SIG-M5 treated with dmso at 0.1 percent for 504 hours (cell line): ENCODE measurements around the gene STK11.

Experiments
- DNase-seq: peaks from one replicate; lab custom pipeline; 2025; ENCODE audit not compliant: unreplicated experiment; lab: John Stamatoyannopoulos, UW

The STK11 gene

GRCh38 chr19:1248786-1249297, 43.3 kb downstream of the STK11 start:
- peak; percentile 75 for DNase-seq

DNA sequence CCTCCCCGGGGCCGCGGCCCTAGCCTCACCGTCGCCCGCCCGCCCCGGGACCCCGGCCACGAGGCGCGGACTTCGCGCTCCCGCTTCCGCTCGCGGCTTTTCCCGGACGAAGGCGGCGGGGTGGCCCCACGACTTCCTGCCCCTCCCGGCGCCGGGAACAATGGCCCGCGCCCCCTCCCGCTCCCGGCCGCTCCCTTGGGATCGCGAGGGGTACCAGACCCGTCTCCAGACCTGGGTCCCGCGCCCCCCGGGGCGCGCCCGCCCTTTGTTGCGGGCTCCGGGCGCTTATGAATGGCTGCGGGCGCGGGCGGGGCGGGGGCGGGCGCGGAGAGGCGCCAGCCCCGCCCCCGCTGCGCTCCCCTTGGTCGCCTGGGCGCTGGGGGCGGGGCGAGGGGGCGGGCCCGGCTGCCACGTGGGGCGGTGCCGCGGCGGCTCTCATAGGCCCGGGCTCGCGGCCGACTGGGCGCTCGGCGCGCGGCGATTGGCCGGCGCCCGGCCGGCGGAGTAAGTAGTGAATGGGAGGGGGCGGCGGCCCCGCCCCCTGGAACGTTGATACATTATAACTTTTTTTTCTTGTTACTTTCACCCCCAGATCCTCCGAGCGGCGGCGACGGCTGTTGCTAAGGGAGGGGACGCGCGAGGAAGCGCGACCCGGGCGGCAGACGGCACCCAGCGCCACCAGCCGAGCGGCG, 43.9 kb downstream of the STK11 start:
- peak; percentile 91 for DNase-seq

GRCh38 chr19:1249990-1250436, 44.4 kb downstream of the STK11 start:
- no peak for DNase-seq

DNA sequence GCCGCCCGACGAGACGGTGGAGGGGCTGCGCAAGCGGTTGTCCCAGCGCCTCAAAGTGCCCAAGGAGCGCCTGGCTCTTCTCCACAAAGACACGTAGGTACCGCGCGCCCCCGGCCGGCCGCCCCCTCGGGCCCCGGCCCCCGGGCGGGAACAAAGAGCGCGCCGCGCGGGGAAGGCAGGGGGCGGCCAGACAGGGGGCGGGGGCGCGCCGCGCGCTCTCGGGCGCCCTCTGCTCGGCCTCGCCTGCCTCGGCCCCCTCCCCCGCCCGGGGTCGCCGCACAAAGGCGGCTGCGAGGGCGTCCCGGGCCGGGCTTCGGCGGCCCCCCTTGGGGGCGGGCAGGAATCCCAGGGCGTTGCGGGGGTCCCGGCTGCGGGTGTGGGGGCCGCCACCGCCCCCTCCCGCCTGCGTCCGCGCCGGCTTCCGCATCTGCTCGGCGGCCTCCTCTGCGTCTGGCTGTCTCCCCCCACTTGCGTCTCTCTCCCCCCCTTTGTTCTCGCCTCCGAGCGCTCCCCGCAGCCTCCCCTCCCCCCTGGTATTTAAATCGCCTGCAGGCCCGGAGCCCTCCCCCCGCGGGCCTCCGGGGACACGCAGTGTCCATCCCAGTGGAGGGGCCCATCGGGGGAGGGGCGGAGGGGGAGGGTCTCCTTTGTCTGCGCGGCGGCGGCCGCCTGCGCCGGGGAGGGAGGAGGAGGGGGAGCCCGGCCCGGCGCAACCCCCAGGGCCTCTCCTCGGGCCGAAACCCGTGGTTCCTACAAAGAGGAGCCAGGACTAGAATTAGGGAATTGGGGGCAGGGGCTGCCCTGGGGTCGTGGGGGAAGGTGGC, 45.1 kb downstream of the STK11 start:
- DNase-seq: peak; percentile 52

GRCh38 chr19:1251330-1252220, 46.0 kb downstream of the STK11 start:
- peak; percentile 80 for DNase-seq

- DNase-seq: peak; percentile 92
These were observed 46.7 kb downstream of the STK11 start for GRCh38 chr19:1252221-1252820.

- peak; percentile 99 for DNase-seq
These were observed 47.4 kb downstream of the STK11 start for GRCh38 chr19:1252821-1253513.

DNA sequence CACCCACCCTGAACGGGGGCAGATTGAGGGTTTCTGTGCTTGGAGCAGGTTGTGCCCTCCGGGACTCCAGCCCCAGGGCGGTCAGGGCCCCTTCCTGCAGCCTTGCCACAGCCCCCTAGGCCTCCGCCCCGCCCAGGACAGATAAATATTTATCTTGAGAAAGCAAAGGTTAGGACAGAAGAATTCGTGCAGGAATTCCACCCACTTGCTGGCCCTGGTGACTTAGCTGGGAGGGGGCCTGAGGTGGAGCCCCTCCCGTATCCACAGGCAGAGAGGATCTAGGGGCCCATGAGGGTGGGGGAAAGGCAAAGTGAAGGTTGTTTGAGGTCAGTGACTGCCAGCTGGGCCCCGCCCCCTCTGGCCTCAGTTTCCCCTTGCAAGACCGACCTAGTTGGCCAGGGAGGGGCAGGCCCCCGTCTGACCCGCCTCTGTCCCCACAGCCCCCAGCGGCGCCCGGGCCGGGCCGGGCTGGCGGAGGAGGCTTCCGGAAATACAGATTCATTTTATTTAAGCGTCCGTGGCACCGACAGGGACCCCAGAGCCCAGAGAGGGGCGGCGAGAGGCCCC, 48.0 kb downstream of the STK11 start:
- no peak for DNase-seq

DNA sequence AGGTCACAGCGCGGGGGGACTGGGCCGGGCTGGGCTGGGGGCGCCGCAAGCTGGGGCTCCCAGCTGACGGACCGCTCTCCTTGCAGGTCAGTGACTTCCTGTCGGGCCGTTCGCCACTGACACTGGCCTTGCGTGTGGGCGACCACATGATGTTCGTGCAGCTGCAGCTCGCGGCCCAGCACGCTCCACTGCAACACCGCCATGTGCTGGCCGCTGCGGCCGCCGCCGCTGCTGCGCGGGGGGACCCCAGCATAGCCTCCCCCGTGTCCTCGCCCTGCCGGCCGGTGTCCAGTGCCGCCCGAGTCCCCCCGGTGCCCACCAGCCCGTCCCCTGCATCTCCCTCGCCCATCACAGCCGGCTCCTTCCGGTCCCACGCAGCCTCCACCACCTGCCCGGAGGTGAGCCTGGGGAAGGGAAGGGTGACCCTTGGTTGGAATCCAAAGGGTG, 48.5 kb downstream of the STK11 start:
- DNase-seq: no peak

GRCh38 chr19:1254530-1255185, 49.1 kb downstream of the STK11 start:
- DNase-seq: no peak

GRCh38 chr19:1255186-1256161, 49.9 kb downstream of the STK11 start:
- no peak for DNase-seq

DNA sequence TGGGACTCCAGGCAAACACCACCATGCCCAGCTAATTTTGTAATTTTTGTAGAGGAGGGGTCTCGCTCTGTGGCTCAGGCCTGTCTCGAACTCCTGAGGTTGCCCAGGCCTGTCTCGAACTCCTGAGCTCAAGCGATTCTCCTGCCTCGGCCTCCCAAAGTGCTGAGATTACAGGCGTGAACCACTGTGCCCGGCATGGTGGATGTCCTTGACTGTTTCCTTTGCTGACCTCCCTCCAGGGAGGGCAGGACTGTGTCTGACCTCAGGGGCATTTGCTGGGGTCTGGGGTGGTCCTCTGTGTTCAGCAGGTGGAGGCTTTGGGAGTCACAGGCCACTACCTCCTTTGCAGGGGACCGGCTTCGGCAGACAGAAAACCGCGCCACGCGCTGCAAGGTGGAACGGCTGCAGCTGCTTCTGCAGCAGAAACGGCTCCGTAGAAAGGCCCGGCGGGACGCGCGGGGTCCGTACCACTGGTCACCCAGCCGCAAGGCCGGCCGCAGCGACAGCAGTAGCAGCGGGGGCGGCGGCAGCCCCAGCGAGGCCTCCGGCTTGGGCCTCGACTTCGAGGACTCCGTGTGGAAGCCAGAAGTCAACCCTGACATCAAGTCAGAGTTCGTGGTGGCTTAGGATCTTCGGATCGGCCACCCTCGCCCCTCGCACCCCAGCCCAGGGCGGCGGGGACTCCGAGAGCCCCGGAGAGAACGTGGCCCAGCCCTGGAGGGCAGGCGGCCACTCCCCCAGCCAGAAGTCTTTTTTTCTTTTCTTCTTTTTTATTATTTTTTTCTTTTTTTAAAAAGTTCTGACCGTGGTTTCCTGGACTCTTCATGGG, 51.3 kb downstream of the STK11 start:
- no peak for DNase-seq

DNA sequence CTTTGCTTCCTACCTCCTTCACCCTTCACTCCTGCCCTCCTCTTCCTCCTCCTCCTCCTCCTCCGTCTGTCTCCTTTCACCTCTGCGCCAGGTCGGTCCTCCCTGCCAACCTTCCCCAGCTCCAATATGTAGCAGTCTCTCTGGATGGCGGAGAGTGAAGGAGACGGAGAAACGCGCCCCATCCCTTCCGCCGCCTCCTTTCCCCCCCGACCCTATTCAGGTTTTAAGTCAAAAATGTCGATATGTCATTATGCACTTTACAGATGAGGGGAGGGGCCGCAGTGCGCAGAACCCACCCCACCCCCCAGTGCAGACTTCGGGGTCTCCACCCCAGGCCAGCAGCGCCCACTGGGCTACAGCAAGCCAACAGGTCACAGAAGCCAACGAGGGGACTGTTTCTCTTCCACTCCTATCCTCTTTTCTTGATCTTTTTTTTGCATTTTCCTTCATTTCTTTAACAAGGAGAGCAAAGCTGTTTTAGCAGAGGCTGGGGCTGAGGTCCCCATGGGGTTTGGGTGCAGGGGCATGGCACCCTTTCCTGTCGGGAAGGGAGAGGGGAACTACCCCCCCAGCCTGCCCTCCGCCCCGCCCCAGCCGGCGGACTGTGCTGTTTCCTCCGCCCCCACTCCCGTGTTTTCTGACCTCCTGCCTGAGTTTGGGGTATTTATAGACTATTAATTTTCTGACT, 52.0 kb downstream of the STK11 start:
- no peak for DNase-seq

DNA sequence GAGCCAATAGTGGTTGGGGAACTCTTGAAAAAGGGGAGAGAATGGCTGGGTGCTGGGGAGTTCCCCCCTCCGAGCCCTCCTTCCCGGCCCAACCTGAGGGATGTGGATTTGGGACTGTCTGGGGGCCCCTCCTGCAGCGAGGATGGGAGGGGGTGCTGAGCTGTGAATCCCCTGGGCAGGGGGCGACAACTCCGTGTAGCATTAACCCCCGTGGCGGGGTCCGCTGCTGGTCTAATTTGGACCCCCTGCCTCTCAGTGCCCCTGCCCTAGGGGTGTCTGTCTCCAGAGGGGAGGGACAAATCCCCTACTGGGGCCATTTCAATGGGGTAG, 52.5 kb downstream of the STK11 start:
- no peak for DNase-seq

DNA sequence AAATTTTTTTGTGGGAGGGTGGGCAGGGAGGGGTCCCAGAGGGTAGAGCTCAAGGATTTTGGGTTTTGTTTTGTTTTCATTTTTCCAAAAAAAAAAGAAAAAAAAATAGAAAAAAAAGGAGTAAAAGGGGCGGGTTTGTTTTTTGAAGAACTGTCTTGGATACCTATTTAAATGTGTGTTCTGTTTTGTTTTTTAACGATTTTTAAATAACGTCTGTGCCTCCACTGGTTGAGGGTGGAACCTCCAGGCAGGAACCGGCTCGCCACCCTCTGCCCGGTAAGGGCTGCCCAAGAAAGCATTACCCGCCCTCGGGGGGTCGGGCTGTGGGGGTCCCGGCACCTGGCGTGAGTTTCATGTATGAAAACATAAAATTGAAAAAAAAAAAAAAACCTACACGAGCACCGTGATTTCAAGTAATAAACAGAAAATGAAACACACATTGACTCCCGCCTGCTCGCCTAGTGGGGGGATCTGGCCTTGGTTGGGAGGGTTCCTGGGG, 53.2 kb downstream of the STK11 start:
- no peak for DNase-seq

DNA sequence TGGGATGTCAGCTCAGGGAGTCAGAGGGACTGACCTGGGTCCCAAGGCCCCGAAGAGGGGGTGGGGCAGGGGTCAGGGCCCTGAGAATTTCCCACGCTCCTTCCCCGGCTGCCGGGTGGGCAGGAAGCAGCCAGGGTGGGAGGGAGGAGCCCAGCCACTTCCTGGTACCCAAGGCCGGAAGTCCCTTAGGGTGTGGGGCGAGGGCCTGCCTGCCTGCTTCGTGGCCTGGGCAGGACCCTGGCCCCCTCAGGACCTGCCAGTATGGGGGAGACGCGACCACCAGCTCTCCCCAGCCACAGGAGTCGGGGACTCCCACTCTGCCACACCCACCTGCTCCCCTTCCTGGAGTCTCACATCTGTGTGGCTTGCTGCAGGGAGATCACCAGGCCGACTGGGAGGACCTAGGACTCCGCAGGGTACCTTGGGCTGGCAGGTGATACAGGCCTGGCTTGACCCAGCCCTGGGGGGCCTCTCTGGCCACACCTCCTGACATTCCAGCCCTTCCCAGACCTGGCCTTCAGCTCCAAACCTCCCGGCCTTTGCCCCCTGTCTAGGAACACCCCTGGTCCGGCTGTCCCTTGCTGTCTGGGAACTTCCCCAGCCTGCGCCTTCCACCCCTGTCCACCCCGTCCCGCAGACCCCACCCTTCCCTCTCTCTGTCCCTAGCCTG, 53.8 kb downstream of the STK11 start:
- no peak for DNase-seq
